ENCODE measurements around the gene INTS14. TPM values are rescaled to one million over a fixed set of nuclear protein-coding genes. Genes with fewer than 3 reads are reported as not detected.

Gene INTS14
- total RNA-seq, 1 donor: 31.7 TPM

DNA sequence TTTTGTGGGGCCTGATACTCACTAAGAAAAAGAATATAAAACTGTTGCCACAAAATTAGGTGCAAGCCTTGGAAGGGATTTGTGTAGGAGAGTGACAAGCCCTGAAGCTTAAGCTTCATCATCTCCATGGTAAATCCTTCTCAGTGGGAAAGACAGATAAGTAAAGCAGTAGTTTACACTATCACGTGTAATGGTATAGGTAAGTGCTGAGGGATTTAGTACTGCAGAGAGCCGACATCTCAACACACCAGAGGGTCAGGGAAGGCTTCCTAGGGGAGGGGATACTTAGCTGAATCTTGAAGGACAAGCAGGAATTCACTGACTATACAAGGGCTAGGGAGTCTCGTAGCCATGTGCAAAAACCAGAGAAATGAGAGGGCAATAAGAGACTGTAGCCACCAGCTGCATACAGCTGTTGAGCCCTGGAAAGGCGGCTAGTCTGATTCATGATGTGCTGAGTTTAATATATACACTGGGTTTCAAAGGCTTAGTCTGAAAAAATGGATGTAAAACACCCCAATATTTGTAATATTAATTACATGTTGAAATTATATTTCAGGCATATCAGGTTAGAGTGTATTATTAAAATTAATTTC lies 21.9 kb upstream of the INTS14 start:
- no peak overlapping the region for H3K4me3 ChIP-seq (ENCODE audit: low read depth, low read length)
- TF ChIP-seq, protein P1, sequence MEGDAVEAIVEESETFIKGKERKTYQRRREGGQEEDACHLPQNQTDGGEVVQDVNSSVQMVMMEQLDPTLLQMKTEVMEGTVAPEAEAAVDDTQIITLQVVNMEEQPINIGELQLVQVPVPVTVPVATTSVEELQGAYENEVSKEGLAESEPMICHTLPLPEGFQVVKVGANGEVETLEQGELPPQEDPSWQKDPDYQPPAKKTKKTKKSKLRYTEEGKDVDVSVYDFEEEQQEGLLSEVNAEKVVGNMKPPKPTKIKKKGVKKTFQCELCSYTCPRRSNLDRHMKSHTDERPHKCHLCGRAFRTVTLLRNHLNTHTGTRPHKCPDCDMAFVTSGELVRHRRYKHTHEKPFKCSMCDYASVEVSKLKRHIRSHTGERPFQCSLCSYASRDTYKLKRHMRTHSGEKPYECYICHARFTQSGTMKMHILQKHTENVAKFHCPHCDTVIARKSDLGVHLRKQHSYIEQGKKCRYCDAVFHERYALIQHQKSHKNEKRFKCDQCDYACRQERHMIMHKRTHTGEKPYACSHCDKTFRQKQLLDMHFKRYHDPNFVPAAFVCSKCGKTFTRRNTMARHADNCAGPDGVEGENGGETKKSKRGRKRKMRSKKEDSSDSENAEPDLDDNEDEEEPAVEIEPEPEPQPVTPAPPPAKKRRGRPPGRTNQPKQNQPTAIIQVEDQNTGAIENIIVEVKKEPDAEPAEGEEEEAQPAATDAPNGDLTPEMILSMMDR (IDR thresholded peaks at IDR 0.05; ENCODE audit: insufficient read depth, low read length): no peak
- DNase-seq (ENCODE audit: low read depth): no peak

- TF ChIP-seq, protein P1 (IDR thresholded peaks at IDR 0.05; ENCODE audit: insufficient read depth, low read length): no peak
- H3K4me3 ChIP-seq (ENCODE audit: low read depth, low read length): no peak overlapping the region
- no peak for DNase-seq (ENCODE audit: low read depth)
These were observed 20.6 kb upstream of the INTS14 start for GRCh38 chr15:65631503-65631902.

GRCh38 chr15:65630760-65631159 lies 19.8 kb upstream of the INTS14 start:
- TF ChIP-seq, protein P1 (IDR thresholded peaks at IDR 0.05; ENCODE audit: insufficient read depth, low read length): no peak
- DNase-seq (ENCODE audit: low read depth): no peak
- H3K4me3 ChIP-seq (ENCODE audit: low read depth, low read length): no peak overlapping the region

DNA sequence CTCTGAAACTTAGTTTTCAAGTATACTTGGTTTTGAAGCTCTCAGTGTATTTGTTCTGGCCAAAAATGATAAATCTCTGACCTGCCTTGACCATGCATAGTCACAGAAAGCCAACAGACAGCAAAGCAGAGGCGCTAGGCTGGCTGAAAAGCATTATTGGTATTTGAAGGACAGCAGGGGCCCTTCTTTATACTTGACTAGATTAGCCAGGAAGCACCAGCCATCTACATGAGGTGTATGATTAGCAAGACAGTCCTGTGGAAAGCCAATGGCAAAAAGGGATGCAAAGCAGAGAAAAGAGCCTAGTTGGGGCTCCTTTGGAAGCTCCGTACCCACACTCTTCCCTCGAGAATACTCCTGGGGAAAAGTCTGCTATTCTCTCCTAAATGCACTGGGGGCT lies 18.6 kb upstream of the INTS14 start:
- TF ChIP-seq, protein P1 (IDR thresholded peaks at IDR 0.05; ENCODE audit: insufficient read depth, low read length): no peak
- DNase-seq (ENCODE audit: low read depth): no peak
- no peak overlapping the region for H3K4me3 ChIP-seq (ENCODE audit: low read depth, low read length)

- DNase-seq (ENCODE audit: low read depth): no peak
- TF ChIP-seq, protein P1 (IDR thresholded peaks at IDR 0.05; ENCODE audit: insufficient read depth, low read length): no peak
- H3K4me3 ChIP-seq (ENCODE audit: low read depth, low read length): no peak overlapping the region
These were observed 15.9 kb upstream of the INTS14 start for GRCh38 chr15:65626856-65627255.

GRCh38 chr15:65623103-65623502 lies 12.2 kb upstream of the INTS14 start:
- DNase-seq (ENCODE audit: low read depth): no peak
- TF ChIP-seq, protein P1 (IDR thresholded peaks at IDR 0.05; ENCODE audit: insufficient read depth, low read length): no peak
- no peak overlapping the region for H3K4me3 ChIP-seq (ENCODE audit: low read depth, low read length)

DNA sequence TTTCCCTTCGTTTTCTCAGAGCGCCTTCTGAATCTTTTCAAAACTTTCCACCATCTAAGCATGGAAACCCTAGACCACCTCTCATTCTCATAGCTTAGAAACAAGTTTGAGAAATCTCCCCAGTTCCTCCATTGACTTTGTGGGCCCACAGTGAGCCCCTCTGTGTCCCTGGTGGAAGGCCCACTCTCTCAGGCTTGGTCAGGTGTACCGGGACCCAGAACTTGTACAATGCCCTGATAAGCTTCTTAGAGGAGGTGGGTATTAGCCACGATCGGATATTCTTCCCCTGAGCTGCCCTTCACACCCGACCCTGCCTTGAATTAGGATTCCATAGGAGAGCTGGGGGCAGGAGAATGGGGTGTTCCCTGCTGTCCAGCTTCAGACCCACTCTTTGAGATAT lies 10.7 kb upstream of the INTS14 start, which contains the start of gene SLC24A1:
Gene SLC24A1, plus strand, starts transcription at position 301 of the 400 bp plus-strand sequence. CDS start 2,143 bp downstream, outside the sequence.
- H3K4me3 ChIP-seq (ENCODE audit: low read depth, low read length): no peak within 1 kb of the TSS
- DNase-seq (ENCODE audit: low read depth): no peak
- TF ChIP-seq, protein P1 (IDR thresholded peaks at IDR 0.05; ENCODE audit: insufficient read depth, low read length): no peak
